Globus pallidus (tissue), 1 donor: ENCODE measurements around the gene UGT2B11.
"Not testable (repeated sequence)": the region's sequence is repeated elsewhere in the genome, so short reads cannot be mapped to it uniquely, and the experiment has no call there.

Experiments
- DNase-seq: peaks from one replicate; pipeline ENCODE4 v3.0.0-alpha.2; 2015; ENCODE audit warnings: low spot score

UGT2B11 gene

GRCh38 chr4:69214716-69215115, at the start of gene UGT2B11:
TSS of gene UGT2B11 (minus strand) at chr4:69214748. CDS start at chr4:69214722, 26 bp downstream.
- DNase-seq, result no peak

GRCh38 chr4:69253147-69253772, 38.7 kb upstream of the UGT2B11 start:
- DNase-seq, result not testable (repeated sequence)

- not testable (repeated sequence) for DNase-seq
Measured at GRCh38 chr4:69250884-69251283, 36.3 kb upstream of the UGT2B11 start.

- not testable (repeated sequence) for DNase-seq
Measured at GRCh38 chr4:69242562-69243240, 28.2 kb upstream of the UGT2B11 start.

GRCh38 chr4:69241746-69242145, 27.2 kb upstream of the UGT2B11 start:
- not testable (repeated sequence) for DNase-seq

GRCh38 chr4:69240787-69241186, 26.2 kb upstream of the UGT2B11 start:
- DNase-seq, result not testable (repeated sequence)

GRCh38 chr4:69239557-69240168, 25.1 kb upstream of the UGT2B11 start:
- DNase-seq, result no peak

GRCh38 chr4:69239092-69239491, 24.5 kb upstream of the UGT2B11 start:
- DNase-seq, result no peak

GRCh38 chr4:69224891-69225290, 10.3 kb upstream of the UGT2B11 start:
- no peak for DNase-seq

- not testable (repeated sequence) for DNase-seq
Measured at GRCh38 chr4:69223277-69223676, 8.7 kb upstream of the UGT2B11 start.

GRCh38 chr4:69218491-69218890, 3.9 kb upstream of the UGT2B11 start:
- DNase-seq, result not testable (repeated sequence)

- DNase-seq, result no peak
Measured at GRCh38 chr4:69210911-69211310, 3.6 kb downstream of the UGT2B11 start.

GRCh38 chr4:69198506-69198905, 16.0 kb downstream of the UGT2B11 start:
- not testable (repeated sequence) for DNase-seq

- DNase-seq, result no peak
Measured at GRCh38 chr4:69196209-69196965, 18.2 kb downstream of the UGT2B11 start.

GRCh38 chr4:69194166-69194565, 20.4 kb downstream of the UGT2B11 start:
- DNase-seq, result no peak

GRCh38 chr4:69191905-69192304, 22.6 kb downstream of the UGT2B11 start:
- DNase-seq, result not testable (repeated sequence)

- DNase-seq, result not testable (repeated sequence)
Measured at GRCh38 chr4:69190621-69191020, 23.9 kb downstream of the UGT2B11 start.

- not testable (repeated sequence) for DNase-seq
Measured at GRCh38 chr4:69181519-69182169, 32.9 kb downstream of the UGT2B11 start.

- not testable (repeated sequence) for DNase-seq
Measured at GRCh38 chr4:69179817-69180216, 34.7 kb downstream of the UGT2B11 start.

GRCh38 chr4:69178751-69179205, 35.8 kb downstream of the UGT2B11 start:
- not testable (repeated sequence) for DNase-seq

GRCh38 chr4:69170233-69171134, 44.1 kb downstream of the UGT2B11 start:
- peak; percentile 11 for DNase-seq
